ENCODE results near the gene ITPRIPL2. TPM values are rescaled to one million over a fixed set of nuclear protein-coding genes. Genes with fewer than 3 reads are reported as not detected.
A peak's percentile ranks its signal among the peaks of the same experiment; 100 is the strongest.

ITPRIPL2 gene
- total and polyA plus RNA-seq, 2 of the 13 experiments (the other 11 are each of a cell fraction or from before 2014, with no cell fraction given): 5.9 to 12.6 TPM

- peak; percentile 78; the same call in 1 of the 2 replicates for TF ChIP-seq THAP9 (CRISPR knock-in tag; IDR thresholded peaks at IDR 0.05; ENCODE audit: borderline replicate concordance)
- TF ChIP-seq, protein P1, sequence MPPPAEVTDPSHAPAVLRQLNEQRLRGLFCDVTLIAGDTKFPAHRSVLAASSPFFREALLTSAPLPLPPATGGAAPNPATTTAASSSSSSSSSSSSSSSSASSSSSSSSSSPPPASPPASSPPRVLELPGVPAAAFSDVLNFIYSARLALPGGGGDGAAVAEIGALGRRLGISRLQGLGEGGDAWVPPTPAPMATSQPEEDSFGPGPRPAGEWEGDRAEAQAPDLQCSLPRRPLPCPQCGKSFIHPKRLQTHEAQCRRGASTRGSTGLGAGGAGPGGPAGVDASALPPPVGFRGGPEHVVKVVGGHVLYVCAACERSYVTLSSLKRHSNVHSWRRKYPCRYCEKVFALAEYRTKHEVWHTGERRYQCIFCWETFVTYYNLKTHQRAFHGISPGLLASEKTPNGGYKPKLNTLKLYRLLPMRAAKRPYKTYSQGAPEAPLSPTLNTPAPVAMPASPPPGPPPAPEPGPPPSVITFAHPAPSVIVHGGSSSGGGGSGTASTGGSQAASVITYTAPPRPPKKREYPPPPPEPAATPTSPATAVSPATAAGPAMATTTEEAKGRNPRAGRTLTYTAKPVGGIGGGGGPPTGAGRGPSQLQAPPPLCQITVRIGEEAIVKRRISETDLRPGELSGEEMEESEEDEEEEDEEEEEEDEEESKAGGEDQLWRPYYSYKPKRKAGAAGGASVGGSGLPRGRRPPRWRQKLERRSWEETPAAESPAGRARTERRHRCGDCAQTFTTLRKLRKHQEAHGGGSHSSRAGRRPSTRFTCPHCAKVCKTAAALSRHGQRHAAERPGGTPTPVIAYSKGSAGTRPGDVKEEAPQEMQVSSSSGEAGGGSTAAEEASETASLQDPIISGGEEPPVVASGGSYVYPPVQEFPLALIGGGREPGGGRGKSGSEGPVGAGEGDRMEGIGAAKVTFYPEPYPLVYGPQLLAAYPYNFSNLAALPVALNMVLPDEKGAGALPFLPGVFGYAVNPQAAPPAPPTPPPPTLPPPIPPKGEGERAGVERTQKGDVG (CRISPR knock-in tag; IDR thresholded peaks at IDR 0.05; ENCODE audit: borderline replicate concordance): no peak
- peak; percentile 100 for TF ChIP-seq RAD21 (CRISPR knock-in tag; IDR thresholded peaks at IDR 0.05)
- TF ChIP-seq ZNF335 (CRISPR knock-in tag; IDR thresholded peaks at IDR 0.05): peak; percentile 37; the same call in 1 of the 2 replicates
- peak; percentile 61 for TF ChIP-seq BHLHE40 (IDR thresholded peaks at IDR 0.05; ENCODE audit: low read length)
- TF ChIP-seq TMF1 (CRISPR knock-in tag; IDR thresholded peaks at IDR 0.05; ENCODE audit: low read depth): no peak; the same call in 1 of the 2 replicates
- TF ChIP-seq ZNF251 (CRISPR knock-in tag; IDR thresholded peaks at IDR 0.05): no peak
- TF ChIP-seq ZNF432 (CRISPR knock-in tag; IDR thresholded peaks at IDR 0.05; ENCODE audit: borderline replicate concordance): no peak; the same call in 1 of the 2 replicates
- TF ChIP-seq, protein P2, sequence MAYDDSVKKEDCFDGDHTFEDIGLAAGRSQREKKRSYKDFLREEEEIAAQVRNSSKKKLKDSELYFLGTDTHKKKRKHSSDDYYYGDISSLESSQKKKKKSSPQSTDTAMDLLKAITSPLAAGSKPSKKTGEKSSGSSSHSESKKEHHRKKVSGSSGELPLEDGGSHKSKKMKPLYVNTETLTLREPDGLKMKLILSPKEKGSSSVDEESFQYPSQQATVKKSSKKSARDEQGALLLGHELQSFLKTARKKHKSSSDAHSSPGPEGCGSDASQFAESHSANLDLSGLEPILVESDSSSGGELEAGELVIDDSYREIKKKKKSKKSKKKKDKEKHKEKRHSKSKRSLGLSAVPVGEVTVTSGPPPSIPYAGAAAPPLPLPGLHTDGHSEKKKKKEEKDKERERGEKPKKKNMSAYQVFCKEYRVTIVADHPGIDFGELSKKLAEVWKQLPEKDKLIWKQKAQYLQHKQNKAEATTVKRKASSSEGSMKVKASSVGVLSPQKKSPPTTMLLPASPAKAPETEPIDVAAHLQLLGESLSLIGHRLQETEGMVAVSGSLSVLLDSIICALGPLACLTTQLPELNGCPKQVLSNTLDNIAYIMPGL (CRISPR knock-in tag; IDR thresholded peaks at IDR 0.05; ENCODE audit: borderline replicate concordance in 1 of 2, low read depth in 1 of 2): peak; percentile 98
- TF ChIP-seq NFIC (IDR thresholded peaks at IDR 0.05; ENCODE audit: low read length): no peak
- TF ChIP-seq ZNF670 (CRISPR knock-in tag; IDR thresholded peaks at IDR 0.05; ENCODE audit: borderline replicate concordance): peak; percentile 93; the same call in 1 of the 2 replicates
- peak; percentile 85 for TF ChIP-seq AHR (CRISPR knock-in tag; IDR thresholded peaks at IDR 0.05)
- TF ChIP-seq ZNF703 (CRISPR knock-in tag; IDR thresholded peaks at IDR 0.05; ENCODE audit: borderline replicate concordance): no peak
- TF ChIP-seq GLI4 (CRISPR knock-in tag; IDR thresholded peaks at IDR 0.05; ENCODE audit: borderline replicate concordance): peak; percentile 45; the same call in 1 of the 2 replicates
- TF ChIP-seq, protein P3, sequence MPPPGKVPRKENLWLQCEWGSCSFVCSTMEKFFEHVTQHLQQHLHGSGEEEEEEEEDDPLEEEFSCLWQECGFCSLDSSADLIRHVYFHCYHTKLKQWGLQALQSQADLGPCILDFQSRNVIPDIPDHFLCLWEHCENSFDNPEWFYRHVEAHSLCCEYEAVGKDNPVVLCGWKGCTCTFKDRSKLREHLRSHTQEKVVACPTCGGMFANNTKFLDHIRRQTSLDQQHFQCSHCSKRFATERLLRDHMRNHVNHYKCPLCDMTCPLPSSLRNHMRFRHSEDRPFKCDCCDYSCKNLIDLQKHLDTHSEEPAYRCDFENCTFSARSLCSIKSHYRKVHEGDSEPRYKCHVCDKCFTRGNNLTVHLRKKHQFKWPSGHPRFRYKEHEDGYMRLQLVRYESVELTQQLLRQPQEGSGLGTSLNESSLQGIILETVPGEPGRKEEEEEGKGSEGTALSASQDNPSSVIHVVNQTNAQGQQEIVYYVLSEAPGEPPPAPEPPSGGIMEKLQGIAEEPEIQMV (CRISPR knock-in tag; IDR thresholded peaks at IDR 0.05; ENCODE audit: low read depth): peak; percentile 89
- peak; percentile 97 for TF ChIP-seq ARHGAP35 (CRISPR knock-in tag; IDR thresholded peaks at IDR 0.05; ENCODE audit: borderline replicate concordance)
Observed at GRCh38 chr16:19086322-19087199, 27.2 kb upstream of the ITPRIPL2 start (continued).

Measured in HepG2 (cell line).